GM21360 (cell line): ENCODE measurements around the gene CCDC97.
A peak's percentile ranks its signal among the peaks of the same experiment; 100 is the strongest.
"Not testable (repeated sequence)": the region's sequence is repeated elsewhere in the genome, so short reads cannot be mapped to it uniquely, and the experiment has no call there.

Experiments used
- ATAC-seq: cut with Tn5 transposase; IDR thresholded peaks from one replicate; pipeline ENCODE4 v1.9.1; 2021; ENCODE audit warnings: mild to moderate bottlenecking, moderate library complexity; ENCODE audit not compliant: unreplicated experiment

The CCDC97 gene

GRCh38 chr19:41310033-41310831 lies at the start of gene CCDC97:
CCDC97 (plus strand) TSS chr19:41310172; CDS start chr19:41310311, 139 bp downstream.
- peak; percentile 53 for ATAC-seq

DNA sequence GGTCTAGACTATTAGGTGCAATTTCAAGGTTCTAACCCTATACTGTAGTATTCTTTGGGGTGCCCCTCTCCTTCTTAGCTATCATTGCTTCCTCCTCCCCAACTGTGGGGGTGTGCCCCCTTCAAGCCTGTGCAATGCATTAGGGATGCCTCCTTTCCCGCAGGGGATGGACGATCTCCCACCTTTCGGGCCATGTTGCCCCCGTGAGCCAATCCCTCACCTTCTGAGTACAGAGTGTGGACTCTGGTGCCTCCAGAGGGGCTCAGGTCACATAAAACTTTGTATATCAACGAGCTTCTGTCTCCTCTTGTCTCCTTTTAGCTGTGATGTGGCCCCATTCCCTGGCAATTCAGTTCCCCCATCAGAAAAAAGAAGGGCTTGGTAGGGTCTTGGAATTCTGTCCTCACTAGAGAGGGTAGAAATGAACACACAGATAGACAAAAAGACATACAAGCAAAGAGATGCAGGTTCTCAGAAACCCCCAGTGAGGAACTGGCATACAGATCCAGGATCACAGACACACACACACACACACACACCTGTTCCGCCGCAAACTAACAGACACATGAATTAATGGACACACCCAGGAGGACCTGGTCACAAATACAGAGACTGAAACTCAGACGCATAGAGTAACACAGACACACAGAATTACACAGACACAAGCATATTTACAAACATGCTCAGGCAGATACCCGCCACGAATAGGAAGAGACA lies 48.3 kb upstream of the CCDC97 start:
- no peak for ATAC-seq

DNA sequence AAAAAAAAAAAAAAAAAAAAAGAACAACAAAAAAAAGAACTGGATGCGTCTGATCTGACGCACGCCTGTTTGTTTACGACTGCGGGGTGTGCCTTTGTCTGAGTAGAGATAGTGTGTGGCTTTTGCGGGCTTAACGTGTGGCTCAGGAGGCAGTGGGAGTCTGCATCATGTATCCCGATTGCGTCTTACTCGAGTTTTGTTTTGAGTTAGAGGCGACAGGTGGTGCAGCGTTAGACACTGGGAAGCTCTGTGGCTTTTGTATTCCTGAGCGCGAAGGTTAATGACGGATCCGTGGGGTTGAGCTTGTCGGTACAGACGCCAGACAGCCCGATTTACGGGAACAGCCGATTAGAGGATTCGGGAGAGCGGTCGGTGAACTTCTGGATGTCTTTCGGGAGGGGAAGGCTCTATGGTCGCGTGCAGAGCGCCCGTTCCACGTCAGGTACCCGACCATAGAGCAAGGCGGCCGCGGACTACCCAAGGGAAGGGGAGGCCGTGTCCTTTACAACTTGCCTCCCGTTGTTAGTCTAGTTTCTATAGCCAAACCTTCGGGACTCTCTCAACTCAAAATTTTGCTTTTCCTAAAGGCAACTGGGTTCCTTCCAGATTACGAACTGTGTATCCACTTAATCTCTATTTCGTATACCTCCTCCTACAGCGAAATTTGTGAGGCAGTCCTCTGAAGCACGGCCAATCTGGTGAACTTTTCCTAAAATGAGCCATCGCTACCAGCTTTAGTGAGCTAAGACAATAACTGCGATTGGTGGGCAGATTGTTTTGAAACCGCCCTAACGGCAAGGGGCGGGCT lies 46.7 kb upstream of the CCDC97 start:
- peak; percentile 13 for ATAC-seq

- peak; percentile 59 for ATAC-seq
Observed at GRCh38 chr19:41263850-41264580, 46.0 kb upstream of the CCDC97 start, which contains the start of gene HNRNPUL1. HNRNPUL1 (plus strand) TSS chr19:41264372; CDS start chr19:41264504, 132 bp downstream.

- no peak for ATAC-seq
Observed at GRCh38 chr19:41264581-41265394, 45.2 kb upstream of the CCDC97 start.

DNA sequence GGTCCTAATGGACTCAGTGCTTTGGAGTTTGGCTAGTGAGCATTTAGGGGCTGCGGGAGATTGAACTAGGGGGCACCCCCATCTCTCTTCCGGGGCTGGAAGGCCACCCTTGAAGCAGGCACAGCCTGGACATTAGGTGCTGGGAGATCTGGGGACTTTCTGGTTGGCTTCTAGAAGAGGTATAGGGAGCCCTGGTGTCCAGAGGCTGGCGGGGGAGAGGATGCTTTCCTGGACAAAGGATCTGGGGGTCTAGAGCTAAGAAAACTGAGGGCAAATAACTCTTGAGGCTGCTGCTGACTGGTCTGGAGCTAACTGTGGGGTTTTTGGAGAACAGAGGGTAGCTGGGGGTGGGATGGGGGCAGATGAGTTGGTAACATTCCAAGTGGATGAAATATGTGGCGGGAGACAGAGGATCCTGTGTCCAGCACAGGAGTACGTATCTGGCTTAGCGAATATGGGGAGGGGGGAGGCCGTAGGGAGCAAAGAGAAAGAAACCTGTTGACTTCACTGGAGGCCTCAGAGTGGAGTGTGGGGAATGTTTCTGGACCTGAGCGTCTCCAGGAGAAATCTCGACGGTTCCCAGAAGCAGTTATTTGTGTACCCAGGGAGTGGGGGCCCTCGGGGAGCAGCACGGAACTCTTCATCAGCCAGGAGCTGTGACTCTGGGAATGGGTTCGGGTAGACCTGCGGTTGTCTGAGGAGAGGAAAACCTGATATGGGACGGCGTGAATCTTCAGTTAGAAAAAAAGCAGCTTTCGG lies 44.4 kb upstream of the CCDC97 start:
- ATAC-seq = no peak

- no peak for ATAC-seq
Observed at GRCh38 chr19:41269055-41269454, 40.9 kb upstream of the CCDC97 start.

GRCh38 chr19:41269571-41269970 lies 40.4 kb upstream of the CCDC97 start:
- no peak for ATAC-seq

DNA sequence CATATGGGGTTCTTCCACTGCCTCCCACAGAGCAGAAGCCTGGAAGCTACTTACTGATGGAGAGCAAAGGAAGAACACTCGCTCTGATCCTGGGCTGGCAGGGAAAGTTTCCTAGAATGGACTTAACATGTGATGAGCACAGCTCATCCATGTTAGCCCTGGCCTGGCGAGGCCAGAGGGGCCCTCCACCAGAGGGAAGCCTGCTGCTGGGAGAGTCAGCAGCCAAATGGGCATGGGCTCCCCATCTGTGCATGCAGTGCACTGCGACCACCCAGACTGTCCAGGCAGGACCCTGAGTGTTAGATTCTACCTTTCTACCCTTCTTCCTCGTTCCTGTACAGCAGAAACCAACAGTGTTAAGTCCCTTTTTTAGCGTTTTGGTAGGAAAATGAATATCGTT lies 36.9 kb upstream of the CCDC97 start:
- no peak for ATAC-seq

DNA sequence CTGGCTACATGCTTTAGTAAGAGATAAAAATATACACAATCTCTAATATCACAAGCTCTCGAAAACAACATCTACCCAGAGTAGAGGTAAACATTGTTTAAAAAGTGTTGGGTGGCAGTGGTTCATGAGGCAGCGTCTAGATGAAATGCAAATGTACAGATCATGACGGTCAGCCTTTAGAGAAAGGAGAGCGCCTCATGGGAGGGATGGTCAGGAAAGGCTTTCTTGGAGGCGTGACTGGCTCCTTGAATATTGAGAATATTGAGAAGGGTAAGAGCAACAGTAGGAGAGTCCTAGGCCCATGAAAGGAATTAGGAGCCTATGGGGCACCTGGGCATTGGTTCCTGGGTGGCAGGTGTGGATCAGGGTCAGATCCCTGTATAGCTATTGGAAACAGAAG lies 35.2 kb upstream of the CCDC97 start:
- no peak for ATAC-seq

- ATAC-seq = no peak
Observed at GRCh38 chr19:41276231-41276630, 33.7 kb upstream of the CCDC97 start.

DNA sequence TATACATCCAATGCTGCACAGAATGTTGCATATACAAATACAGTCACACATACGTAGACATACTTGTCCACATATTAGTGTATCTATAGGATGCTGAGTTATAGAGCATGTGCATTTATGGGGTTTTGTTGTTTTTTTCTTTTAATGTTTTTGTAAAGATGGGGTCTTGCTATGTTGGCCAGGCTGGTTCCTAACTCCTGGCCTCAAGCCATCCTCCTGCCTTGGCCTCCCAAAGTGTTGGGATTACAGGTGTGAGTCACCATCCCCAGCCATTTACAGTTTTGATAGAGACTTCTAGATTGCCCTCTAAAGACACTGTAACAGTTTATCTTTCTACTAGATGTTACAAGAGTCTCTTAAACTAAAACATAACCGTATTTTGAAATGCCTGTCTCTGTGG lies 31.5 kb upstream of the CCDC97 start:
- ATAC-seq = no peak

DNA sequence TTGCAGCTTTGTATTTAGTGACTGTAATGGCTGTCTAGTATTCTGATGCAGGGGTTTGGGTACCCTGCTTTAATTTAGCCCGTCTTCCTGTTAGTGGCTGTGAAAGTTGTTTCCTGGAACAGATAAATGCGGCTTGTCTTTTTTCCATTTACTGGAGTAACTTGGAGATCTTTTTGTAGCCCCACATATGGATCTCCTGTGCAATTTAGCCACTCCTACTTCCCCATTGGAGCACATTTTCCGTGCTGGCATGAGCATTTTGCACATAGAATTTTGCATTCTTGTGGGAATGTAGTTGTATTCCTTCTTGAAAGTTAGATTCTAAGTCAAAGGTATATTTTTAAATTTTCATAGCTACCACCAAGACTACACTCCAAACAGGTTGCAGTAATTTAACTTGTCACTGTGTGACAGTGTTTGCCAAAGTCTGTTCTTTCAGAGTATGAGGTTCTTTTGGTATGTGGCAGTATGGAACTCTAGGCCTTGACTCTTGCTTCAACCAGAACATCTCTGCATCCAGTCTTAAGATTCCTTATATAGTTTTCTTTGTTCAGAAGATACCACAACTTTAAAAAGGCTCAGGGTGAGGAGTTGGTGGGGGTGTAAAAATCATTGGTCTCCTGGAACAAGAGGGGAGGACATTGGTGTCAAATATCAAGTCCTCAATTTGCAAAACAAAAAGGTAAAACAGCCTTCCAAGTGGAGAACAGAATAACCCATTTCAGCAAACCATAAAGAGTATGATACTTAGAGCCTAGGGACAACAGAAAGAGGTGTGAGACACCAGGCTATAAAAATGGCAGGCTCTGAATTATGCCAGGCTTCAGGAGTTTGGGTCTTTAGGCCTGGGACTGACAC lies 21.1 kb upstream of the CCDC97 start:
- no peak for ATAC-seq

DNA sequence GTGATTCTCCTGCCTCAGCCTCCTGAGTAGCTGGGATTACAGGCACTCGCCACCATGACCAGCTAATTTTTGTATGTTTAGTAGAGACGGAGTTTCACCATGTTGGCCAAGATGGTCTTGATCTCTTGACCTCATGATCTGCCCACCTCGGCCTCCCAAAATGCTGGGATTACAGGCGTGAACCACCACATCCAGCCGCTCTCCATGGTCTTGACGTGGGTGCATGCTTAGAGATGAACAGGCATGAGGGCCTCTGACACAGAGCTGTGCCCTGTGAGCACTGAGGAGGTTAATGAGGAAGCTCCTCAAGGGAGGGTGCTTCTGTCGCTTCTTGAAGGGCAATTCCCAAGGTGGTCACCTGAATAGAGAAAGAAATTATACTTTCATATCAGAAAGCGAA lies 20.2 kb upstream of the CCDC97 start:
- not testable (repeated sequence) for ATAC-seq

- no peak for ATAC-seq
Observed at GRCh38 chr19:41294393-41294792, 15.6 kb upstream of the CCDC97 start.

- ATAC-seq = no peak
Observed at GRCh38 chr19:41295499-41295898, 14.5 kb upstream of the CCDC97 start.

GRCh38 chr19:41296433-41296871 lies 13.5 kb upstream of the CCDC97 start:
- ATAC-seq = no peak
